HL-60/S4 treated with phorbol 12-myristate 13-acetate at 8.2 ng/mL for 4 days and 3 days (cell line): ENCODE data around the gene CREBBP.

Source experiments
- in situ Hi-C: fragments of 300-500 bp; cut with MboI; formaldehyde crosslinking; loops from 2 replicates; pipeline ENCODE4 v1.15.0; 2022; ENCODE audit warnings: low sequenced_read_pairs

The CREBBP gene

GRCh38 chr16:3879887-3880564, 487 bp downstream of the CREBBP start:
- in situ Hi-C loops: no loop called here

GRCh38 chr16:3879258-3879886, 1.1 kb downstream of the CREBBP start:
- in situ Hi-C loops: no loop called here

- in situ Hi-C loops: no loop called here
Measured at GRCh38 chr16:3878610-3879009, 1.9 kb downstream of the CREBBP start.

- in situ Hi-C loops: no loop called here
Measured at GRCh38 chr16:3876695-3877094, 3.8 kb downstream of the CREBBP start.

- in situ Hi-C loops: no loop called here
Measured at GRCh38 chr16:3876160-3876559, 4.4 kb downstream of the CREBBP start.

- in situ Hi-C loops: no loop called here
Measured at GRCh38 chr16:3874794-3875692, 5.5 kb downstream of the CREBBP start.

- in situ Hi-C loops: no loop called here
Measured at GRCh38 chr16:3874242-3874641, 6.3 kb downstream of the CREBBP start.

GRCh38 chr16:3873482-3874173, 6.9 kb downstream of the CREBBP start:
- in situ Hi-C loops: no loop called here

GRCh38 chr16:3872216-3872895, 8.2 kb downstream of the CREBBP start:
- in situ Hi-C loops: no loop called here

- in situ Hi-C loops: no loop called here
Measured at GRCh38 chr16:3868967-3869366, 11.5 kb downstream of the CREBBP start.

GRCh38 chr16:3868556-3868955, 12.0 kb downstream of the CREBBP start:
- in situ Hi-C loops: no loop called here

- in situ Hi-C loops: no loop called here
Measured at GRCh38 chr16:3866703-3867431, 13.6 kb downstream of the CREBBP start.

GRCh38 chr16:3865241-3865640, 15.3 kb downstream of the CREBBP start:
- in situ Hi-C loops: no loop called here

- in situ Hi-C loops: no loop called here
Measured at GRCh38 chr16:3864562-3864961, 16.0 kb downstream of the CREBBP start.

GRCh38 chr16:3863587-3863986, 16.9 kb downstream of the CREBBP start:
- in situ Hi-C loops: no loop called here

- in situ Hi-C loops: no loop called here
Measured at GRCh38 chr16:3861808-3862451, 18.6 kb downstream of the CREBBP start.

- in situ Hi-C loops: no loop called here
Measured at GRCh38 chr16:3859889-3860288, 20.6 kb downstream of the CREBBP start.

GRCh38 chr16:3858801-3859200, 21.7 kb downstream of the CREBBP start:
- in situ Hi-C loops: no loop called here
